MM.1S (cell line): ENCODE results near the gene KRT35.

Experiments used
- DNase-seq: peaks from one replicate; pipeline ENCODE4 v3.0.0-alpha.2; 2015
- H2AFZ ChIP-seq: fragments of 300-600 bp; sonication (generic); 2 replicates; pipeline ENCODE4 v1.6.0; 2016; ENCODE audit warnings: antibody characterized with exemption, low read length
- H3F3A ChIP-seq: fragments of 300-600 bp; sonication (generic); 2 replicates; pipeline ENCODE4 v1.6.1; 2016; ENCODE audit warnings: mild to moderate bottlenecking, antibody characterized with exemption, low read length, moderate library complexity, mixed read lengths; ENCODE audit not compliant: insufficient read depth
- H3K27ac ChIP-seq: fragments of 300-600 bp; sonication (generic); 2 replicates; pipeline ENCODE4 v1.5.1; 2016; ENCODE audit warnings: mild to moderate bottlenecking, low read length
- H3K27me3 ChIP-seq: fragments of 300-600 bp; sonication (generic); replicated peaks from 2 replicates; pipeline ENCODE4 v1.6.0; 2016; ENCODE audit warnings: low read length; ENCODE audit not compliant: insufficient read depth
- H3K36me3 ChIP-seq: fragments of 300-600 bp; sonication (generic); replicated peaks from 2 replicates; pipeline ENCODE4 v1.6.1; 2016; ENCODE audit warnings: mild to moderate bottlenecking, low read length, mixed read lengths; ENCODE audit not compliant: insufficient read depth
- H3K4me1 ChIP-seq: fragments of 300-600 bp; sonication (generic); 2 replicates; pipeline ENCODE4 v1.6.1; 2016; ENCODE audit warnings: low read length, mixed read lengths
- H3K4me2 ChIP-seq: fragments of 300-600 bp; sonication (generic); 2 replicates; pipeline ENCODE4 v1.6.0; 2016; ENCODE audit warnings: low read depth, low read length
- H3K4me3 ChIP-seq: fragments of 300-600 bp; sonication (generic); 2 replicates; pipeline ENCODE4 v1.5.1; 2016; ENCODE audit warnings: low read length, mixed read lengths
- H3K79me2 ChIP-seq: fragments of 300-600 bp; sonication (generic); 2 replicates; pipeline ENCODE4 v1.6.1; 2016; ENCODE audit warnings: mixed run types, low read length, mixed read lengths
- H3K9ac ChIP-seq: fragments of 300-600 bp; sonication (generic); 2 replicates; pipeline ENCODE4 v1.6.1; 2016; ENCODE audit warnings: low read length, mixed read lengths
- H3K9me2 ChIP-seq: fragments of 300-600 bp; sonication (generic); replicated peaks from 2 replicates; pipeline ENCODE4 v1.6.1; 2016; ENCODE audit warnings: mild to moderate bottlenecking, low read length, mixed read lengths; ENCODE audit not compliant: insufficient read depth
- H3K9me3 ChIP-seq: fragments of 300-600 bp; sonication (generic); replicated peaks from 2 replicates; pipeline ENCODE4 v1.6.1; 2016; ENCODE audit warnings: mild to moderate bottlenecking, low read length, mixed read lengths; ENCODE audit not compliant: insufficient read depth
- H4K20me1 ChIP-seq: fragments of 300-600 bp; sonication (generic); 2 replicates; pipeline ENCODE4 v1.6.1; 2016; ENCODE audit warnings: mild to moderate bottlenecking, low read length, moderate library complexity, mixed read lengths; ENCODE audit not compliant: insufficient read depth
- EZH2 ChIP-seq: fragments of 300-600 bp; sonication (generic); optimal IDR thresholded peaks from 2 replicates; pipeline ENCODE3; 2017; ENCODE audit warnings: low read depth, mild to moderate bottlenecking, antibody characterized with exemption, low read length, mixed read lengths
- EZH2phosphoT487 ChIP-seq: fragments of 300-600 bp; sonication (generic); IDR thresholded peaks from 2 replicates; pipeline ENCODE4 v1.6.1; 2018; ENCODE audit warnings: antibody characterized with exemption, low read length
- TF ChIP-seq, protein P1 (sequence below): fragments of 300-600 bp; sonication (generic); IDR thresholded peaks from 2 replicates; pipeline ENCODE4 v1.5.1; 2016; ENCODE audit warnings: antibody characterized with exemption, low read length, mixed read lengths

The KRT35 gene

DNA sequence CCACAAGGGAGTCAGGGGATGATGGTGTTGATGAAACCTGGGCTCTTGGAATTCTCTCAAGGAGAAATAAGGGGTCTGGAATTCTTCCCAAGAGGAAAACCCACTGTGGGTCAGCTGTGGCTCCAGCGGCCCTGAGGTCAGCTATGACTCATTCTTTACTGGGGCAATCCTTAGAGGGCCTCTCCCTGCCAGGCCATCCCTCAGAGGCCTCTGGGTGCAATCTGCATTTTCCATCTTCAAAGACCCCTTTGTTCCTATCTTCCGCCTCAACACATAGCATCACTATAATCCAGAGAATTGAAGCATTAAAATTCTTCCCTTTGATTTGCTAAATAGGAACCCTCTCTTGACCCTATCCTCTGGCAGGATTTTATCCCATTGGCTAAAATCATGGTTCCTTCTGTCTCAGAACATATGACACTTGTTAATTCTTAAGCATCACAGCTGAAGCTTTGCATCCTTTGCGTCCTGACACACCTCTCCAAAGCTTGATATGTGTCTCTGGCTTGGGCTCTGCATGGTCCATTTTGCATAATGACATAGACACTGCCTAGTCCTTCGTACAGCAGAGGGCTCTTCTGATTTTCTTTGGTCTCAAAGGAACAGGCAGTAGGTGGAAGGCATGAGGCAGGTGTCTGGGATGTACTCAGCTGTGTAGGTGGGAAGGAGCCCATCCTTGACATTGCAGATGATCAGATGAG, 52.2 kb downstream of the KRT35 start:
- H3K36me3 ChIP-seq = no peaks in the 10 kb centered on the region
- H3K9me3 ChIP-seq = no peaks in the 10 kb centered on the region
- no peak for TF ChIP-seq EZH2
- TF ChIP-seq, protein P1, sequence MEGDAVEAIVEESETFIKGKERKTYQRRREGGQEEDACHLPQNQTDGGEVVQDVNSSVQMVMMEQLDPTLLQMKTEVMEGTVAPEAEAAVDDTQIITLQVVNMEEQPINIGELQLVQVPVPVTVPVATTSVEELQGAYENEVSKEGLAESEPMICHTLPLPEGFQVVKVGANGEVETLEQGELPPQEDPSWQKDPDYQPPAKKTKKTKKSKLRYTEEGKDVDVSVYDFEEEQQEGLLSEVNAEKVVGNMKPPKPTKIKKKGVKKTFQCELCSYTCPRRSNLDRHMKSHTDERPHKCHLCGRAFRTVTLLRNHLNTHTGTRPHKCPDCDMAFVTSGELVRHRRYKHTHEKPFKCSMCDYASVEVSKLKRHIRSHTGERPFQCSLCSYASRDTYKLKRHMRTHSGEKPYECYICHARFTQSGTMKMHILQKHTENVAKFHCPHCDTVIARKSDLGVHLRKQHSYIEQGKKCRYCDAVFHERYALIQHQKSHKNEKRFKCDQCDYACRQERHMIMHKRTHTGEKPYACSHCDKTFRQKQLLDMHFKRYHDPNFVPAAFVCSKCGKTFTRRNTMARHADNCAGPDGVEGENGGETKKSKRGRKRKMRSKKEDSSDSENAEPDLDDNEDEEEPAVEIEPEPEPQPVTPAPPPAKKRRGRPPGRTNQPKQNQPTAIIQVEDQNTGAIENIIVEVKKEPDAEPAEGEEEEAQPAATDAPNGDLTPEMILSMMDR = no peak
- TF ChIP-seq EZH2phosphoT487 = no peak
- H3K9me2 ChIP-seq = no peaks in the 10 kb centered on the region
- H3K79me2 ChIP-seq = no peaks in the 10 kb centered on the region
- DNase-seq = no peak
- H3K9ac ChIP-seq = no peak overlapping the region
- H3F3A ChIP-seq = no peaks in the 10 kb centered on the region
- no peak overlapping the region for H3K4me2 ChIP-seq
- H3K4me1 ChIP-seq = no peaks in the 10 kb centered on the region
- H3K4me3 ChIP-seq = no peak overlapping the region
- H3K27me3 ChIP-seq = no peaks in the 10 kb centered on the region
- H3K27ac ChIP-seq = no peak overlapping the region
- no peak overlapping the region for H2AFZ ChIP-seq
- H4K20me1 ChIP-seq = no peaks in the 10 kb centered on the region
